IMR-90 (cell line): ENCODE results near the gene SPAG4. TPM values are rescaled to one million over a fixed set of nuclear protein-coding genes. Genes with fewer than 3 reads are reported as not detected.

Experiments
- ATAC-seq: fragments of 200-7000 bp; cut with Tn5 transposase; 2 replicates; pipeline ENCODE4 v1.9.1; 2020; ENCODE audit warnings: low read depth, mild to moderate bottlenecking, moderate library complexity
- BruUV-seq: library from RNA; stranded (reverse); fragments of 400-500 nt; replicated peaks from 2 replicates; lab custom pipeline; 2021; lab: Mats Ljungman, UMichigan
- CTCF ChIA-PET: fragments of 300-600 bp; formaldehyde crosslinking; extraction: SDS; loops from one replicate; lab custom pipeline; 2021; ENCODE audit warnings: antibody characterized with exemption; lab: Yijun Ruan, JAX
- POLR2A ChIA-PET: fragments of 300-600 bp; sonication (Branson Sonifier 250); formaldehyde crosslinking; loops from one replicate; lab custom pipeline; 2022; ENCODE audit warnings: antibody characterized with exemption; ENCODE audit not compliant: unreplicated experiment; lab: Charles Lee
- DNase-seq: peaks from one replicate; pipeline ENCODE4 v3.0.0; 2013
- H2AFZ ChIP-seq: replicated peaks from 2 replicates; pipeline ENCODE3; 2013; ENCODE audit warnings: low read length, mild to moderate bottlenecking; ENCODE audit not compliant: poor library complexity
- H2AK5ac ChIP-seq: 2 replicates; pipeline ENCODE4 v1.6.1; 2013; ENCODE audit warnings: low read depth, low read length, inconsistent platforms
- H2AK9ac ChIP-seq: replicated peaks from 2 replicates; pipeline ENCODE3; 2013; ENCODE audit warnings: mild to moderate bottlenecking, low read depth, low read length, moderate library complexity; ENCODE audit not compliant: poor library complexity
- H2BK120ac ChIP-seq: 2 replicates; pipeline ENCODE4 v1.6.1; 2013; ENCODE audit warnings: low read depth, low read length, inconsistent platforms
- H2BK15ac ChIP-seq: 3 replicates; pipeline ENCODE4 v1.6.1; 2013; ENCODE audit warnings: low read depth, low read length, inconsistent platforms
- H2BK20ac ChIP-seq: 2 replicates; pipeline ENCODE4 v1.6.1; 2013; ENCODE audit warnings: low read depth, mild to moderate bottlenecking, inconsistent platforms, low read length, moderate library complexity
- H2BK5ac ChIP-seq: 2 replicates; pipeline ENCODE4 v1.6.1; 2013; ENCODE audit warnings: mild to moderate bottlenecking, low read depth, low read length, inconsistent platforms; ENCODE audit not compliant: poor library complexity, severe bottlenecking
- H3K14ac ChIP-seq: replicated peaks from 2 replicates; pipeline ENCODE4 v1.6.1; 2013; ENCODE audit warnings: low read depth, low read length, inconsistent platforms
- H3K18ac ChIP-seq: 2 replicates; pipeline ENCODE4 v1.6.1; 2013; ENCODE audit warnings: low read depth, low read length, control low read depth
- H3K23ac ChIP-seq: 2 replicates; pipeline ENCODE4 v1.6.1; 2013; ENCODE audit warnings: low read depth, low read length, inconsistent platforms
- H3K27ac ChIP-seq: 2 replicates; pipeline ENCODE4 v1.5.1; 2013; ENCODE audit warnings: mild to moderate bottlenecking, control low read depth, low read length; ENCODE audit not compliant: insufficient read depth
- H3K27me3 ChIP-seq: 2 replicates; pipeline ENCODE4 v1.6.1; 2013; ENCODE audit warnings: low read length; ENCODE audit not compliant: control insufficient read depth, insufficient read depth
- H3K36me3 ChIP-seq: 2 replicates; pipeline ENCODE4 v1.6.1; 2013; ENCODE audit warnings: low read length, mixed read lengths; ENCODE audit not compliant: control insufficient read depth, insufficient read depth
- H3K4ac ChIP-seq: 2 replicates; pipeline ENCODE4 v1.6.1; 2013; ENCODE audit warnings: low read depth, low read length, inconsistent platforms
- H3K4me1 ChIP-seq: 2 replicates; pipeline ENCODE4 v1.6.1; 2013; ENCODE audit warnings: low read length, mixed read lengths; ENCODE audit not compliant: control insufficient read depth, insufficient read depth
- H3K4me2 ChIP-seq: 2 replicates; pipeline ENCODE4 v1.6.1; 2013; ENCODE audit warnings: low read depth, mild to moderate bottlenecking, control low read depth, low read length, moderate library complexity
- H3K4me3 ChIP-seq: 2 replicates; pipeline ENCODE4 v1.5.1; 2013; ENCODE audit warnings: low read depth, mild to moderate bottlenecking, control low read depth, low read length, moderate library complexity; ENCODE audit not compliant: insufficient read depth
- H3K56ac ChIP-seq: 2 replicates; pipeline ENCODE4 v1.6.1; 2013; ENCODE audit warnings: low read length, inconsistent platforms; ENCODE audit not compliant: insufficient read depth; ENCODE audit errors: extremely low read depth
- H3K79me1 ChIP-seq, 2 experiments: 2 replicates each; pipeline ENCODE4 v1.6.1; 2013; ENCODE audit warnings: low read length in 2 of 2, inconsistent platforms in 1 of 2, low read depth in 1 of 2
- H3K9ac ChIP-seq: 2 replicates; pipeline ENCODE4 v1.6.1; 2013; ENCODE audit warnings: low read depth, low read length, control low read depth
- H3K9me1 ChIP-seq: 2 replicates; pipeline ENCODE4 v1.6.1; 2013; ENCODE audit warnings: low read length, inconsistent platforms; ENCODE audit not compliant: insufficient read depth
- H3K9me3 ChIP-seq: 2 replicates; pipeline ENCODE4 v1.6.1; 2013; ENCODE audit warnings: low read length; ENCODE audit not compliant: control insufficient read depth, insufficient read depth
- H4K20me1 ChIP-seq: 2 replicates; pipeline ENCODE4 v1.6.1; 2013; ENCODE audit warnings: low read length, inconsistent platforms; ENCODE audit not compliant: insufficient read depth
- H4K5ac ChIP-seq: 2 replicates; pipeline ENCODE4 v1.6.1; 2013; ENCODE audit warnings: mild to moderate bottlenecking, low read depth, low read length, control low read depth
- H4K8ac ChIP-seq, 2 experiments: 2 replicates each; pipeline ENCODE4 v1.6.1; 2013; ENCODE audit warnings: low read depth in 2 of 2, low read length in 2 of 2, control low read depth in 1 of 2, inconsistent platforms in 1 of 2
- H4K91ac ChIP-seq: 2 replicates; pipeline ENCODE4 v1.6.1; 2013; ENCODE audit warnings: low read depth, low read length, inconsistent platforms; ENCODE audit not compliant: insufficient read depth
- CTCF ChIP-seq: conservative IDR thresholded peaks from 2 replicates; pipeline ENCODE4 v1.5.1; 2012; ENCODE audit warnings: mild to moderate bottlenecking, low read depth, low read length, improper control_type of control experiment
- ELK1 ChIP-seq: fragments of 150-350 bp; IDR thresholded peaks from 2 replicates; pipeline ENCODE4 v1.6.1; 2016; ENCODE audit warnings: low read depth, mild to moderate bottlenecking, low read length, moderate library complexity, borderline replicate concordance
- FOS ChIP-seq: fragments of 150-350 bp; IDR thresholded peaks from 2 replicates; pipeline ENCODE4 v1.6.1; 2016; ENCODE audit warnings: low read depth, low read length
- MXI1 ChIP-seq: IDR thresholded peaks from 2 replicates; pipeline ENCODE4 v1.6.1; 2012; ENCODE audit warnings: low read depth, mild to moderate bottlenecking, low read length, moderate library complexity, borderline replicate concordance
- NFE2L2 ChIP-seq: fragments of 150-350 bp; IDR thresholded peaks from 2 replicates; pipeline ENCODE4 v1.6.1; 2016; ENCODE audit warnings: low read depth, mild to moderate bottlenecking, low read length
- POLR2A ChIP-seq: IDR thresholded peaks from 2 replicates; pipeline ENCODE4 v1.6.1; 2012; ENCODE audit warnings: mild to moderate bottlenecking, low read depth, low read length
- RAD21 ChIP-seq: IDR thresholded peaks from 2 replicates; pipeline ENCODE4 v1.6.1; 2012; ENCODE audit warnings: low read length, improper control_type of control experiment
- SMC3 ChIP-seq: fragments of 150-350 bp; IDR thresholded peaks from 2 replicates; pipeline ENCODE4 v1.6.1; 2016; ENCODE audit warnings: low read depth, mild to moderate bottlenecking, antibody characterized with exemption, low read length, moderate library complexity
- USF2 ChIP-seq: fragments of 150-350 bp; IDR thresholded peaks from 2 replicates; pipeline ENCODE4 v1.6.1; 2017; ENCODE audit warnings: mild to moderate bottlenecking, antibody characterized with exemption, low read length, low read depth
- WGBS, 2 experiments: methylation state at CpG; one replicate each; pipeline versions ENCODE4 v1.1.5 to v1.1.7; 2013; ENCODE audit warnings: missing lambda C conversion rate in 2 of 2; ENCODE audit not compliant: insufficient read length in 1 of 2; ENCODE audit errors: extremely low coverage in 2 of 2; 5-methylcytosine and 5-hydroxymethylcytosine counted together
- dilution Hi-C: fragments of 300-500 bp; cut with HindIII; formaldehyde crosslinking; loops from one replicate; pipeline ENCODE4 v1.14.3; 2018; ENCODE audit warnings: low sequenced_read_pairs; ENCODE audit not compliant: unreplicated experiment
- in situ Hi-C: fragments of 300-500 bp; cut with MboI; formaldehyde crosslinking; loops from 3 replicates; pipeline ENCODE4 v1.14.3; 2019; ENCODE audit warnings: low sequenced_read_pairs, inconsistent platforms, mixed read lengths
- intact Hi-C: fragments of 100-400 bp; cut with micrococcal nuclease; formaldehyde crosslinking; loops from 2 replicates; pipeline ENCODE4 v1.10.0; 2022
- polyA plus RNA-seq, 3 experiments: library from polyadenylated mRNA; depleted of rRNA; stranded (reverse); fragments of >200 nt; gene quantifications; 2 replicates each; pipeline ENCODE4 v1.2.3, GENCODE V29; 2012; ENCODE audit warnings: low replicate concordance in 1 of 3
- total RNA-seq: library from RNA; depleted of rRNA; stranded (reverse); fragments of >200 nt; gene quantifications from 2 replicates; pipeline ENCODE4 v1.2.3, GENCODE V29; 2012

Gene SPAG4
- total and polyA plus RNA-seq, 2 of the 4 experiments (the other 2 are of a cell fraction), result 1.8 to 5.5 TPM

- TF ChIP-seq FOS (no peak), ELK1 (no peak), POLR2A (no peak), SMC3 (no peak), CTCF (no peak), USF2 (no peak), NFE2L2 (no peak), MXI1 (no peak), RAD21 (no peak)
Observed at GRCh38 chr20:35620818-35621559, 5.4 kb downstream of the SPAG4 start.

More at GRCh38 chr20:35620818-35621559, 5.4 kb downstream of the SPAG4 start:
- Histone ChIP-seq H3K4me1 (peaks cover 10% of the 10 kb centered on the region), H3K56ac (no peak overlapping the region), H3K14ac (no peak overlapping the region), H3K27me3 (no peaks in the 10 kb centered on the region), H3K9me3 (no peaks in the 10 kb centered on the region), H4K91ac (no peak overlapping the region), H2BK5ac (no peak overlapping the region), H2BK20ac (no peak overlapping the region), H3K27ac (no peak overlapping the region), H3K4me3 (no peak overlapping the region), H3K9ac (no peak overlapping the region), H4K8ac (no peak overlapping the region), H2AK9ac (no peak overlapping the region), H3K23ac (no peak overlapping the region), H2AFZ (no peak overlapping the region), H2BK15ac (no peak overlapping the region), H3K18ac (no peak overlapping the region), H4K20me1 (0 out of 2 replicates have a peak, but pooled peaks cover 11% of the 10 kb centered on the region), H3K9me1 (peaks cover 7% of the 10 kb centered on the region; the same call in 1 of the 2 replicates), H2AK5ac (no peak overlapping the region), H3K4ac (no peak overlapping the region), H3K4me2 (no peak overlapping the region), H3K79me1 (peaks cover 4 to 25% of the 10 kb centered on the region in 2 experiments), H3K36me3 (peaks cover 13% of the 10 kb centered on the region), H4K5ac (no peak overlapping the region), H2BK120ac (no peak overlapping the region)
- intact Hi-C loops, result no loop called here
- 98% methylated on average over 7 of the region's 11 CpGs; no CpG with 5 or more reads in 1 of the 2 experiments for WGBS, 2 experiments
- no peak for ATAC-seq
- dilution Hi-C loops, result no loop called here
- CTCF ChIA-PET, result no interaction called here
- in situ Hi-C loops, result no loop called here
- no peak for DNase-seq
- POLR2A ChIA-PET, result no interaction called here
- BruUV-seq, result no TSS peak
